LoVo (cell line): ENCODE results near the gene SLC9C2.

Experiments used
- DNase-seq: peaks from one replicate; pipeline ENCODE4 v3.0.0-alpha.2; 2016; ENCODE audit warnings: low spot score

SLC9C2 gene

DNA sequence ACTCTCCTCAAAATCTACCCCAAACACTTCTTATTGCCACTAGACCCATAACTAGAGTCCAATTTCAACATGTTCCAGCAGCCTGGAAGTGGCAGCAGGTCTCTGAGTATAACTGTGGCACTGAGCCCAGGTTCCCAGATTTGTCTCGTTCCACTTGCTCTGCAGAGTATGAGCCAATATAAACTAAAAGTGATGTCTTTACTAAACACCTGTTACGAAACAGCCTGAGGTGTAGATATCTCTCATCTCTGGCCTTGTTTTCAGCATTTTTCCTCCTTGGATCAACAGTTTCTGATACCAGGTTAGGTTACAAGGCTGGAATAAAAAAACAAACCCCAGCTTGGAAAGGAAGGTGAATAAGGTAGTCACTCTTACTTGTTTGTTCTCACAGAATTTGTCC lies 150.9 kb downstream of the SLC9C2 start:
- no peak for DNase-seq
